ENCODE results near the gene HMX2.

DNA sequence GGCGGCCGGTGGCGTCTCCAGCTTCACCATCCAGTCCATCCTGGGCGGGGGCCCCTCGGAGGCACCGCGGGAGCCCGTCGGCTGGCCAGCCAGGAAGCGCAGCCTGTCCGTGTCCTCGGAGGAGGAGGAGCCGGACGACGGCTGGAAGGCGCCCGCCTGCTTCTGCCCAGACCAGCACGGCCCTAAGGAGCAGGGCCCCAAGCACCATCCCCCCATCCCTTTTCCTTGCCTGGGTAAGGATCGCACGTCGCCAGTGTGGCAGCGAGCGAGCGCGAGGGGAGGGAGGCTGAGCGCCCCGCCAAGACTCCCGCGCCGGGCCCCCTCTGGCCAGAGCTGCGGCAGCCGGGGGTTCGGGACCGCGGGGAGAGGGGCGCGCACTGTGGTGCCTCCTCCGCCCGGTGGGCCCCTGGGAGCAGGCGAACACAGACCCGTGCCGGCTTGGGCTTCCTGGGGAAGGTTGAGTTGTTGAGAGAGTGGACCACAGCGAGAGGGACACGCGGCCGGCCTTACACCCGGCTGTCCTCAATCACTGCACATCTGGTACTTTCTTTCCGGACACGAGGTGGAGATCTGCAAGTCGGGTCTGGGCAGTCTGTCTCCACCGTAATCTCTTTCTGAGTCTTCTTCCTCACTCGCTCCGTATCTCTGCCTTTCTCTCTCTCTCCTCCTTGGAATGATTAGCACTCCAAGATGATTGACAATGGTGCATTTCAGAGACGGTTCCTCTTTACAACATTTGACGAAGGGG is 652 bp downstream of the HMX2 start:
- TF ChIP-seq POLR2AphosphoS5 (IDR thresholded peaks at IDR 0.05; ENCODE audit: low read depth, low read length) (no peak), POU2F2 (IDR thresholded peaks at IDR 0.05; ENCODE audit: low read depth, low read length) (no peak), TAF1 (IDR thresholded peaks at IDR 0.05; ENCODE audit: low read depth, low read length) (no peak)
